Adipose tissue (tissue), 3 donors: ENCODE data around the gene MTARC2. TPM values are rescaled to one million over a fixed set of nuclear protein-coding genes. Genes with fewer than 3 reads are reported as not detected.
A peak's percentile ranks its signal among the peaks of the same experiment; 100 is the strongest.
"Not testable (repeated sequence)": the region's sequence is repeated elsewhere in the genome, so short reads cannot be mapped to it uniquely, and the experiment has no call there.

Source experiments
- H3K27ac ChIP-seq: one replicate; pipeline ENCODE4 v1.5.1; 2013; ENCODE audit warnings: low read depth, low read length
- WGBS, 3 donors: extraction: QIAGEN DNeasy Blood & Tissue Kit; methylation state at CpG; one replicate each; pipeline ENCODE4 v1.1.7; 2013; 5-methylcytosine and 5-hydroxymethylcytosine counted together
- polyA plus RNA-seq, 3 donors: library from polyadenylated mRNA; stranded (reverse); fragments of 200-250 nt; gene quantifications; one replicate each; pipeline ENCODE4 v1.2.3, GENCODE V29; 2013
- donor health status: healthy with polysubstance abuse.
- donor health status: Bipolar disorder and iron deficiency.
- donor health status: healthy.

MTARC2 gene
- 10 to 100 TPM; 15.4 to 35.0 (median 20.8) TPM for polyA plus RNA-seq

DNA sequence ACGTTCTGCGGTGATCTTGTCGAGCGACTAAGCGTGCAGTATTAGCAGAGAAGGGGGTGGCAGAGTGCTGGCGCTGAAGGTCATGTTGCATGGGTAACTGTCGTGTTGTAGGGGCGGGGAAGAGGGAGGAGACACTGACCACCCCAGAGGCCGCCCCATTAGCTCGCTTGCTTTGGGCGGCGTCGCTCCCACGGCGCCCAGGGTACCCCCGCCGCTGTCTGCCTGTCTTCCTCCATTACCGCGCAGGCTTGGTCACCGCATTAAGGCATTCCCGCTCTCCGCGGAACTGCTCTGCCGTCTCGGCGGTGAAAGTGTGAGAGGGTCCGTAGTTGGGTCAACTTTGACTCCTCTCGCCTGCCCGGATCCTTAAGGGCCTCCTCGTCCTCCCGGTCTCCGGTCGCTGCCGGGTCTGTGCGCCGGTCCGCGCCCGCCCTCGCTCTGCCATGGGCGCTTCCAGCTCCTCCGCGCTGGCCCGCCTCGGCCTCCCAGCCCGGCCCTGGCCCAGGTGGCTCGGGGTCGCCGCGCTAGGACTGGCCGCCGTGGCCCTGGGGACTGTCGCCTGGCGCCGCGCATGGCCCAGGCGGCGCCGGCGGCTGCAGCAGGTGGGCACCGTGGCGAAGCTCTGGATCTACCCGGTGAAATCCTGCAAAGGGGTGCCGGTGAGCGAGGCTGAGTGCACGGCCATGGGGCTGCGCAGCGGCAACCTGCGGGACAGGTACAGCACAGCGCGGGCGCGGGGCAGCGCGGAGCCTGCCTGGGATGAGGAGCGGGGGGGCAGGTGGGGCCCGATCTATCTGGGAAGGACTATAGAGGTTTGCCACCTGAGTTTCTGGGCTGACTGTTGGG is at the start of gene MTARC2:
MTARC2 (plus strand) TSS at position 234 of the 846 bp plus-strand sequence; CDS start at position 444, 210 bp downstream.
- peak within 1 kb of the TSS; percentile 58 for H3K27ac ChIP-seq
- WGBS, 3 donors = 1 to 2% (median 1%) methylated on average over 71 to 77 of the region's 77 CpGs

DNA sequence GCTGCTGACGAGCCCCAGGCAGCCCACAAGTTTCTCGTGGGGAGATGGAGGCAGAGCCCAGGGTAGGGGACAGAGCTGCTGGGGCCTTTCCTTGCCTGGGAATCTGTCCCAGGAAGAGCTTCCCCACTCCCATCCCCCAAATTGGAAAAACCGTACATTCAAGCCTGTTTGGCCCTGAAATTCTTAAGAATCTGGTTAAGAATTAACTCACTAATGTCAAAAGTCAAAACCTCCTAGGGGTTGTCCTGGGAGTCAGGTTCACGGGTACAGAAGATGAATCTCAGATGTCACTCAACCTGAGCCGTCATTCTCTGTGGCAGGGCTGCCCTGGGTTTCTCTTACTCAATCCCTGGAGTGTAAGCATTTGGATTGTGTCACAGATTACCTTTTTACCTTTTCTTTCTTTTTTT is 49.5 kb upstream of the MTARC2 start:
- 56 to 79% (median 77%) methylated on average over 5 of the region's 5 CpGs for whole genome bisulfite sequencing, 3 donors
- H3K27ac ChIP-seq = no peak overlapping the region

DNA sequence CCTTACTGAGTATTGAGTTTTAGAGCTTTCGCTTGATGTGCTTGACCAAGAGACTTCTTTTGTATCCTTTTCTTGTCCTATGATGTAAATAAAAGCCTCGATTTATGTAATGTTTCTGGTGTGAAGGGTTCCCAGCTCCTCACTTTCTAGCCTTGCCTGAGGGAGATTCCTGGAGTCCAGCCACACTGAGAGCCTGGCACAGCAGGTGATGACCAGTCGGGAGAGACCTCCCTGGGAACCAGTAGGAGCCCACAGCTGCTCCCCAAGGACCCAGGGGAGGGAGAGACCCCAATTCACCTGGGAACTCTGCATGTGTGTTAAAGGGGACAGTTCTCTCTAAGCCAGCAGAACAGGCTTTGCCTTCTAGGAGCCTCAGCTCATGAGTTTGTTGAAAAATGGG is 49.1 kb upstream of the MTARC2 start:
- WGBS, 3 donors = 51 to 78% (median 78%) methylated on average over 3 of the region's 3 CpGs
- H3K27ac ChIP-seq = no peak overlapping the region

DNA sequence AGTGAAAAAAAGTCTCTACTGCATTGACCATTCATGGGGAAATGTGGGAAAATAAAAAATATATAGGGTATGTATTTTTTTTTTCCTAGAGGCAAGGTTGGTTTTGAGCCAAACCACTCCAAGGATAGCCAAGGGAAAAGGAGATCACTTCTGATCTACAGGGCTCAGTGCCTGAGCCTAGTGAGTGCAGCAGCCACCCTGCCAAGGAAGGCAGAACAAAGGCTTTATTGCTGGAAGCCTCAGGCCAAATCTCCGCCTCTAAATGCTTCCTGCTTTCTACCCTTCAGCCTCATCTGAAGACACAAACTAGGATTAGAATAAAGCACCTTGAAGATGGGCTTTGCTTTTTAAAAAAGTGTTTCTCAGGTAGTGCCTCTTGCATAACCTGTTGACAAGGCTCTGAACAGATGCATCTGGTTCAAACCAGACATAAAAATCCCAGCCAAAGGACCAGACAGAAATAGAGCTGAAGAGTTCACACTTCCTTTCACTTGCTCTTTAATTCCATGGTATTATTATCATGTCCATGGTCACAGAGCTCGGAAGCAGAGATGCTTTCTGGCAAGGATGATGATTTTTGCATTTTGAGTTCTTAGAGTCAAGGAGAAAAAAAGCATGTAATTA is 47.5 kb upstream of the MTARC2 start:
- H3K27ac ChIP-seq = no peak overlapping the region
- 38 to 43% (median 42%) methylated on average over 2 of the region's 2 CpGs for WGBS, 3 donors

DNA sequence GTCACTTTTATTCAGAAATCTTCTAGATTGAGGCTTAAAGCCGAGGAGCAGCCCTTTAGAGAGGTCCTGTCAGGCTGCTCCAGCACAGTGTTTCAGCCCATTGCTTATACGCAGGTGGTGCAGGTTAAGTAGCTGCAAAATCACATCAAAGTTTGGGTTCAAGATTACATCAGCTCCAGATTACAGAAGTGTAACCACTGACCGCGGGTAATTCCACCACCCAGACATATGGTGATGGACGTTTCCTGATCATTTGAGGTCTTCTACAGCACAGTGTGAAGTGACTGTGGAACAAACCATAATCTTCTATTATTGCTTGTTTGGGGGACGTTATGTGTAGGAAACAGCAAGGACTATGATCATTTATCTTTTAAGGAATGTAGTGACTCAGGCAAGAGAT is 46.1 kb upstream of the MTARC2 start:
- no peak overlapping the region for H3K27ac ChIP-seq
- 51 to 70% (median 65%) methylated on average over 6 of the region's 6 CpGs for WGBS, 3 donors

DNA sequence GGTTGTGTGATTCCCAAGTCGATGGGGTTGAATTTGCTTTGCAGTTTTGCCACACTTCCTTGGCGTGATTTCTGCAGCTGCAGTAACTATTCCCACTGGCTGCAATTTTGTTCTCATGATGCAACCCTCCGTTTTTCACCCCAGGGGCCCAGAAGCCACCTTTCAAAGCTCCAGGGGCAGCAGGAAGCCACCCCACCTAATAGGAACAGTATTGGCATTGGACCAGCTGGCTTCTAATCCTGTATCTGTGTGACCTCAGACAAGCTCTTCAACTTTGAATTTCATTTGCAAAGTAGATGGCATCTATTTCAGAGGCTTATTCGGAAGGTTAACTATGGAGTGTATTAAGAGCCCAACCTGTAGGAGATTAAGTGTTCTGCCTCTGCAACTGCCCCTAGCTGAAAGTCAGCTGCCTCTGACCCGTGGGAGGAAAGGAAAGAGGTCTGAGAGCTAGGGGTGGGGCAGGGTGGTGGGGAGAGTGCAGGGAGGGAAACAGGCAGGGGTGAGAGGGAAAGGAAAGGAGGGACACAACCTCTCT is 45.3 kb upstream of the MTARC2 start:
- 28 to 53% (median 42%) methylated on average over 5 of the region's 5 CpGs for WGBS, 3 donors

DNA sequence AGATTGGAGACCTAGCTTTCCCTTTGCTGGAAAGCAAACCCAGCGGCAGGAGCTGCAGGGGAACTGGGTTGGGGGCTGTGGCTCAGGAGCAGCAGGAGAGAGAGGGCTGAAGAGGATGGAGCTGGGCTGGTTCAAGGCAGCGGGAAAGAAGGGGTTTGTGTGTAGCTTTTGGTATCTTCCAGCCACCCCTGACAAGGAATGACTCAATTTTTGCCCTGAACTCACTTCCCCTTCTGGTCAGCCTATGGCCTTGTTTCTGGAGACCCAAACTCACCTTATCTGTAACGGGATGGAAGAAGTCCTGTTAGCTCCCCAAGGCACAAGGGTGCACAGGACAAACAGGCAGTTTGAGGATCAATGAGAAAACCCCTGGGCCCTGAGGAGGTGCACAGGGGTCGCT is 44.8 kb upstream of the MTARC2 start:
- no peak overlapping the region for H3K27ac ChIP-seq
- WGBS, 3 donors = 84 to 90% (median 90%) methylated on average over 4 of the region's 4 CpGs

More for the DNA sequence above, 45.3 kb upstream of the MTARC2 start:
- no peak overlapping the region for H3K27ac ChIP-seq

DNA sequence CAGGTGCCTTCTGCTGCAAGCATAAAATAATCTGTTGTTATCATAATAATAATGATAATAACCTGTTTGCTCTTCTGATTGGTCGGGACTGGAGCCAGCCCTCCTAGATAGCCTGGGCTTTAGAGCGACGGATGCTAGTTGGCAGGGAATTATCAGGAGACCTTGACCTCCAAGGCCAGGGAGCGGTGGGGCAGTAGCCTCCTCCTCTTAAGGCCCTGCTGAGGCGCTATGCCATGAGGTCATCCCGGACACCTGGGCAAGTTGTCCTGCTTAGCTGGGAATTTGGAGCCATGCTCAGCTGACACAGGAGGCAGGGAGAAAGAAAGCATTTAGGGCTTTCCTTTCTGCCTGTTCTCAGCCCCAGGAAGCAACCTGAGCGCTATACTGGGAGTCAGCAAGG is 42.3 kb upstream of the MTARC2 start:
- no peak overlapping the region for H3K27ac ChIP-seq
- 45 to 72% (median 72%) methylated on average over 7 of the region's 7 CpGs for WGBS, 3 donors

DNA sequence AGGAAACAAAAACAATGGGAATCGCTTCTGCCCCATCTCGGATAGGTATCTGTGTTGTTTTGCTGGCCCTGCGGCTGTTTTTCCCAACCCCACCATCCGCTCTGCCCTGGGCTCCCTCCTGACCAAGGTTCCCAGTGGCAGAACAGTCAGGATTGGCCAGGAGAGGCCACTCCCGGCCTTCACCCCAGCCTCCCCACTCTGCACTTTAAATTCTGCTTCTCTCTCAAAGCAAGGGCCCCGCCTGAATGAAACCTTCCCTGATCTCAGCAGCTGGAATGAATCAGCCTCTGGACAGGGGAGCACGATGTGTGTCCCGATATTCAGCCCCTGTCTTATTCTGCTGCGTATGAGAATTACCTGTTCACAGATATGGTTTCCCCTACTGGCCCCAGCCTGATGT is 41.6 kb upstream of the MTARC2 start:
- H3K27ac ChIP-seq = no peak overlapping the region
- WGBS, 3 donors = 61 to 72% (median 64%) methylated on average over 9 of the region's 9 CpGs

DNA sequence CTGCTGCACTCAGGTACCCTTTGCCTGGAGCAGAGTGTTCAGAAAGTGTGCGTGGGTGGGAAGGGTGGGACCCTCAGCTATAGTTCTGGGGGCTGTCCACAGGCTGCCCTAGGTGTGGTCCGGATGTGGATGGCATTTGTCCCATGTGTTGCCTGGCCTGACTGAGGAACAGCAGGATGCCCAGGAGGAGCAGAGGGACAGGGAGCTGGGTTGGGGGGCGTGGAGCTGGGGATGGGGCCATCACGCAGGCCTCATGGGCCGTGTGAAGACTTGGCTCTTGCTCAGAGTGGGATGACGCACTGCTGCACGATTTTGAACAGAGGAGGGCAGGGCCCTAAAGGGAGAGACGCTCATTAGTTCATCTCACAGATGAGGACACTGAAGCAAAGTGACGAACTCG is 41.0 kb upstream of the MTARC2 start:
- no peak overlapping the region for H3K27ac ChIP-seq
- WGBS, 3 donors = 73 to 85% (median 85%) methylated on average over 10 of the region's 10 CpGs

DNA sequence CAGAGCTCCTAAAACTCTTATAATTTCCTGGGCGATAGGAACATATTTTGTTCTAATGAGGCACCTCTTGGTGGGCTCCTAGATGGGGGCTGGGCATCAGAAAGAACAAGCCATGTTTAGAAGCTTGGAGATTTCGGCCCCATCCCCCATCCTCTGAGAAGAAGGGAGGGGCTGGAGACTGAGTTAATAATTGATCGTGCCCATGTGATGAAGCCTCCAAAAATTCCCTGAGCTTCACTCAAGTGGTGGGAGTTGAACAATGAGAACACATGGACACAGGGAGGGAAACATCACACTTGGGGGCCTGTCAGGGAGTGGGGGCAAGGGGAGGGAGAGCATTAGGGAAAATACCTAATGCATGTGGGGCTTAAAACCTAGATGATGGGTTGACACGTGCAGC is 39.9 kb upstream of the MTARC2 start:
- WGBS, 3 donors = 81 to 94% (median 90%) methylated on average over 4 of the region's 4 CpGs

DNA sequence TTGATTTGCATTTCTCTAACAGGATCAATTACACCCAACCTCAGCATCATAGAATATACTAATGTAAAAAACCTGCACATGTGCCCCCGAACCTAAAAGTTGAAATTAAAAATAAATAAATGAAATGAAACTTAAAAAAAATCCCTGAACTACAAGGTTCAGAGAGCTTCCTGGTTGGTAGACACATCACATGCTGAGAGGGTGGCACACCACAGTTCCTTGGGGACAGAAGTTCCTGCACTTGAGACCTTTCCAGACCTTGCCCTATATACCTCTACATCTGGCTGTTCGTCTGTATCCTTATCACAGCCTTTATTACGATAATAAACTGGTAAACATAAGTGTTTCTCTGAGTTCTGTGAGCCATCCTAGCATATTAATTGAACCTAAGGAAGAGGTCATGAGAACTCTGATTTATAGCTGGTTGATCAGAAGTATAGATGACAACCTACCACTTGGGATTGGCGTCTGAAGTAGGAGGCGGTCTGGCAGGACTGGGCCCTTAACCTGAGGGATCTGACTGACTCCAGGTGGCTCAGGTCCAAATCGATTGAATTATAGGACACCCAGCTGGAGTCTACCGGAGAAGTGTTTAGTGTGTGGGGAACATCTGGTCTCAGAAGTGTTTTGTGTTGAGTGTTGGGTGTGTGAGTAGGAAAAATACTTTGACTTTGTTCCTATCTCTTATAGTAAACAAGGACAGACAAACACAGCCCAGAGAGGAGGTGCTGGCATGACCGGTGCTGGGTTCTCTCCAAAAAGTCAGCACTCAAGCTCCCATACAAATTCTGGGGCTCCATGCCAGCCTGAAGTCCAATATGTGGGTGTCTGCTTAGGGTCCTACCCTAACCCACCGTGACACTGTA is 39.0 kb upstream of the MTARC2 start:
- no peak overlapping the region for H3K27ac ChIP-seq
- WGBS, 3 donors = 40 to 76% (median 59%) methylated on average over 9 of the region's 9 CpGs

More for the DNA sequence above, 39.9 kb upstream of the MTARC2 start:
- no peak overlapping the region for H3K27ac ChIP-seq

DNA sequence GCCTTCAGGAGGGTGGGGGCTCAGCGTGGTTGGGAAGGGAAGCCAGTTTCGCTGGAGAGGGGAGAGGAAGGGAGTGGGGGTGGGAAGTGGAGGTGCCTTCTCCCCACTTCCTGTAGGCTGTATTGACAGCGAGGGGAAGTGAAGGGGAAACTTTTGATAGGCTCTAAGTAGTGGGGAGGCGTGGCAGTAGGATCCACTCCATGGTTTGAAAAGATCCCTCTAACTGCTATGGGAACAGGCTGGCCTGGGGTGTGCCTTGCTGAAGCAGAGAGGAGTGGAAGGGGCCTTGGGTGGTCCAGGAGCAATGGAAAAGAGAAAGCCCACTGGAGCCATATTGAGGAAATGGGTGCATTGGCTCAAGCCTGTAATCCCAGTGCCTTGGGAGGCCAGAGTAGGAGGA is 37.8 kb upstream of the MTARC2 start:
- WGBS, 3 donors = 44 to 90% (median 54%) methylated on average over 3 to 4 of the region's 4 CpGs
- no peak overlapping the region for H3K27ac ChIP-seq

DNA sequence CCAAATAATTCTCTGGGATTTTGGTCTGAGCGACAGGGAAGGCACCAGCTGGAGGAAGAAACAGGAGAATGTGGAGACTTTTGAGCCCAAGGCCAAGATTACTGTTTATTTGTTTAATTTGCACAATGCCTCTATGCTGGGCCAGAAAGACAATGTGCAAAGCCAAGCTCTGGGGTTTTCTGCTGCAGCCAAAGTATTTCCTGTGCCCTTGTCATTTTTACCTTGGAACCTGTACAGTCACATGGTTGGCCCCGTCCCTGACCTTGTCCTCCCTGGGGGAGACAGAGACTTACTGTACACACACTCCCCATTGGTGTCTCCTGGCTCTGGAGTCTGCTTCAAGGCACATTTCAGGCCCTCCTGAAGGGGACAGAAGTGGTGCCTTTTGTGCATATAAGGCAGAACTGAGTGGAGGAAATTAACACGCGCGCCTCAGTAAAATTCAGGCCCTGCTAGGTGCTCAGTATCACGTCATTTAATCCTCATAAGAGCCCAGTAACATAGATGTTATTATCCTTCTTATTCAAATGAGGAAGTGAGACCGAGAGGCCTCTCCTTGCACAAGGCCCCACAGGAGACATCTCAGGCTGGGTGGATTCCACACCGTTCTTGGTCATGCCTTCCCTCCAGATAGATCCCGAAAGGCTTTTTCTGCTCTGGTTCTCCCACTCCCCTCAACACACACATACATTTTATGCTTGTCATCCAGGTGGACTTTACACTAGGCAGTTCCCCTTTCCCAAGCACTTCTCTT is 36.9 kb upstream of the MTARC2 start:
- 56 to 60% (median 56%) methylated on average over 9 of the region's 9 CpGs for WGBS, 3 donors
- H3K27ac ChIP-seq = no peak overlapping the region

DNA sequence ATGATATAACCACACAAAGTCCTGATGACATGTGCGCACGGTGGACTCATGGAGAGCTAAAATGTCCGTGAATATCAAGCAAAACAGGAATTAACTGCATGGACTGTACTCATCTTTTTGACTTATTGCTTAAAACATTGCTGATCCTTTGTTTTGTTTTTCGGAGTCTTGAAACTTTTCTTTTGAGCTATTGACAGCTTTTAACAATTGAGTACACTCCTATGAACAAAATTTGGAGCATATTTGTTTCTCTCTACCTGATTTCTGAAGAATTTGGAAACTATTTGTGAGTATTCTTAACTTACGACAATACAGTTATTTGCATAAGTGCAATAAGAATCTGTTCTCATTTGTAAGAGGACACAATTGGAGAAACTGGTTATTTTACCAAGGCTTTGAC is 32.1 kb upstream of the MTARC2 start:
- H3K27ac ChIP-seq = not testable (repeated sequence)

DNA sequence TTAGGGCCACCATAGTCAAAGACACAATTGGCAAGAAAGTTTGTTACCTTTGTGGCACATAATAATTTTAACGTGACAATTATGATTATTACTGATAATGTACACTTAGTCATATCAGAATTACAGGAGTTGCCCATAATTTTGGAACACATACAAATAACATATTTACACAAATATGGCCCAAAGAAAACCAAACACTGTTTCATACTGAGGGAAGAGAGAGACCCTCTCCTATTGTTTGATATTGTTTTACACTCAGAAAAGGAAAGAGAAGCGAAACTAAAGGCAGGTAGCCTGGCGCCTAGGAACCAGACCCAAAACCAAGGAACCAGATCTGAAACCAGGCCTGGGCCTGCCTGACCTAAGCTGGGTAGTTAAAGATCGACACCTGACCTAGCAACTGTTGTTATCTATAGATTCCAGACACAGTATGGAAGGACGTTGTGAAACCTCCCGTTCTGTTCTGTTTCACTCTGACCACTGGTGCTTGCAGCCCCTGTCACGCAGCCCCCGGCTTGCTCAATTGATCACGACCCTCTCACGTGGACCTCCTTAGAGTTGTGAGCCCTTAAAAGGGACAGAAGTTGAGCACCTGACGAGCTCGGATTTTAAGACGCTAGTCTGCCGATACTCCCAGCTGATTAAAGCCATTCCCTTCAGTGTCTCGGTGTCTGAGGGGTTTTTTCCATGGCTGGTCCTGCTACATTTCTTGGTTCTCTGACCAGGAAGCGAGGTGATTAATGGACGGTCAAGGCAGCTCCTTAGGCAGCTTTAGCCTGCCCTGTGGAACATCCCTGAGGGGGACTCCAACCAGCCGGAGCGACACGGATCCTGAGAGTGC is 30.1 kb upstream of the MTARC2 start:
- 83 to 88% (median 85%) methylated on average over 20 of the region's 20 CpGs for WGBS, 3 donors
- no peak overlapping the region for H3K27ac ChIP-seq

More for the DNA sequence above, 32.1 kb upstream of the MTARC2 start:
- 93 to 97% (median 96%) methylated on average over 5 of the region's 5 CpGs for WGBS, 3 donors

DNA sequence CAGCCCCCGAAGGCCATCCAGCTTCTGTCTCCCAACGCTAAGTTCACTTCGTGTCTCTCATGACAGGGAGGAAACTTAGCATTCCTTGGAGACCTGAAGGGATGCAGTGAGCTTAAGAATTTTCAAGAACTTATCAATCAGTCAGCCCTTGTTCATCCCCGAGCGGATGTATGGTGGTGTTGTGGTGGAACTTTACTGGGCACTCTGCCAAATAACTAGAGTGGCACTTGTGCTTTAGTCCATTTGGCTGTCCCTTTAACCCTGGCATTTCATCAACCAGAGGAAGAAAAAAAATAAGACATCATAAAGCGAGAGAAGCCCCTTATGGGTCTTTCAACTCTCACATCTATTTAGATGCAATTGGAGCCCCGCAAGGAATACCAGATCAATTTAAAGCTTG is 26.9 kb upstream of the MTARC2 start:
- H3K27ac ChIP-seq = not testable (repeated sequence)
- WGBS, 3 donors = 59 to 64% (median 62%) methylated on average over 7 of the region's 7 CpGs
